ENCODE data around the gene VPS13A.

GRCh38 chr9:77423841-77424240, 246.5 kb downstream of the VPS13A start:
- TF ChIP-seq EP300 (IDR thresholded peaks at IDR 0.05; ENCODE audit: borderline replicate concordance in 1 of 2, control insufficient read depth in 1 of 2, low read depth in 2 of 2, low read length in 2 of 2) (no peak), NR2C2 (IDR thresholded peaks at IDR 0.05; ENCODE audit: borderline replicate concordance, control insufficient read depth, insufficient read length, low read depth) (no peak), ZNF24 (IDR thresholded peaks at IDR 0.05) (no peak), POLR2A (IDR thresholded peaks at IDR 0.05; ENCODE audit: low read depth, low read length) (no peak), CTCF (IDR thresholded peaks at IDR 0.05 in 2 of 3, conservative IDR thresholded peaks at IDR 0.05 in 1 of 3; ENCODE audit: control insufficient read depth in 2 of 3, extremely low read depth in 1 of 3, insufficient read depth in 1 of 3, low read depth in 3 of 3, low read length in 3 of 3) (no peak), ZBTB33 (IDR thresholded peaks at IDR 0.05) (no peak), CBX5 (IDR thresholded peaks at IDR 0.05; ENCODE audit: low read depth) (no peak), KDM1A (IDR thresholded peaks at IDR 0.05; ENCODE audit: borderline replicate concordance) (no peak), PML (IDR thresholded peaks at IDR 0.05; ENCODE audit: low read length) (no peak), ZZZ3 (IDR thresholded peaks at IDR 0.05; ENCODE audit: control insufficient read depth, insufficient read length, low read depth) (no peak), EZH2 (IDR thresholded peaks at IDR 0.05; ENCODE audit: borderline replicate concordance, control insufficient read depth, low read depth, low read length) (no peak)
